Retinal pigment epithelial cell (primary cell): ENCODE data around the gene ARF3.

ENCODE experiments used
- DNase-seq: peaks from one replicate; pipeline ENCODE4 v3.0.0-alpha.2; 2010; ENCODE audit warnings: low read depth
- H3K4me3 ChIP-seq: 2 replicates; pipeline ENCODE4 v1.5.1; 2011; ENCODE audit warnings: mild to moderate bottlenecking, low read length, control low read depth, moderate library complexity
- TF ChIP-seq, protein P1 (sequence below): conservative IDR thresholded peaks from 2 replicates; pipeline ENCODE4 v1.5.1; 2011; ENCODE audit warnings: low read depth, low read length, control low read depth, inconsistent platforms

Gene ARF3

DNA sequence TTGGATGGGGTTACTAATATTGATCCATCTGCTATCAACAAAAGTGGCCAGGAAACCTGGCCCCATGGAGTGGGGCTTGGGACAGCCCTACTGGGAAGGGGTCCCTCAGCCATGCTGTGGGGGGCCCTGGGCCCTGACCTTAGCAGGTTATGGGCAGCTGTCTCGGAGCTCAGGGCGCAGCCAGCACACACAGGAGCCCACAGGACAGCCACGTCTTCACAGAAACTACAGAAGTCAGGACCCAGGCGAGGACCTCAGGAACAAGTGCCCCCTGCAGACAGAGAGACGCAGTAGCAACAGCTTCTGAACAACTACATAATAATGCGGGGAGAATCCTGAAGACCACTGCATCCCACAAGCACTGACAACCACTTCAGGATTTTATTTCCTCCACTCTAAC, 20.1 kb downstream of the ARF3 start:
- TF ChIP-seq, protein P1, sequence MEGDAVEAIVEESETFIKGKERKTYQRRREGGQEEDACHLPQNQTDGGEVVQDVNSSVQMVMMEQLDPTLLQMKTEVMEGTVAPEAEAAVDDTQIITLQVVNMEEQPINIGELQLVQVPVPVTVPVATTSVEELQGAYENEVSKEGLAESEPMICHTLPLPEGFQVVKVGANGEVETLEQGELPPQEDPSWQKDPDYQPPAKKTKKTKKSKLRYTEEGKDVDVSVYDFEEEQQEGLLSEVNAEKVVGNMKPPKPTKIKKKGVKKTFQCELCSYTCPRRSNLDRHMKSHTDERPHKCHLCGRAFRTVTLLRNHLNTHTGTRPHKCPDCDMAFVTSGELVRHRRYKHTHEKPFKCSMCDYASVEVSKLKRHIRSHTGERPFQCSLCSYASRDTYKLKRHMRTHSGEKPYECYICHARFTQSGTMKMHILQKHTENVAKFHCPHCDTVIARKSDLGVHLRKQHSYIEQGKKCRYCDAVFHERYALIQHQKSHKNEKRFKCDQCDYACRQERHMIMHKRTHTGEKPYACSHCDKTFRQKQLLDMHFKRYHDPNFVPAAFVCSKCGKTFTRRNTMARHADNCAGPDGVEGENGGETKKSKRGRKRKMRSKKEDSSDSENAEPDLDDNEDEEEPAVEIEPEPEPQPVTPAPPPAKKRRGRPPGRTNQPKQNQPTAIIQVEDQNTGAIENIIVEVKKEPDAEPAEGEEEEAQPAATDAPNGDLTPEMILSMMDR: peak; percentile 20
- DNase-seq: no peak
- H3K4me3 ChIP-seq: no peak overlapping the region

DNA sequence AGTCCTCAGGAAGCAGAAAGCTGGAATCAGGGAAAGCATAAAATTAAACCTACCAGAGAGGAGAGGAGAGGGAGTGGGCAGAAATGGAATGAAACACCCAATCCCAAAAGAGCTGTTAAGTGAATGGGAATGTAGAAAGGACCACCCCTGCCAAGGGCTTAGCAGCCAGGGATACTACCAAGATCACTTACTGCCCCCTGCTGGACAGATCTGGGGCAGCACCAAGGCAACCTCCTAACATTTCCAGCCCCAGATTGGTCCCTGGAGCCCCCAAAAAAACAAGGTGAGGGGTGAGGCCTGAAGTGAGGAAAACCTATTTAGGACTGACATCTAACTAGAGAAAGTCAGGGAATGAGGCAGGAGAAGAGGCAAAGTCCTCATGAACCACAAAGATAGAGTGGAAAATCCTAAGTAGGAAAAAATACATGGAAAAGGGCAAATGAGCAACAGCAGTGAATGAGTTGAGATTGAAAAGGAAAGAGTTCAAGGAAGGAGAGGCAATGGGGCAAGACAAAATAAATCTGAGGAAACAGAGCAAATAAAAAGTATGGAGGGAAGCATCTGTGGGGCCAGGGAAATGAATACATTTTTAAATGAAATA, 20.8 kb downstream of the ARF3 start:
- DNase-seq: no peak
- TF ChIP-seq, protein P1: peak; percentile 95
- no peak overlapping the region for H3K4me3 ChIP-seq

DNA sequence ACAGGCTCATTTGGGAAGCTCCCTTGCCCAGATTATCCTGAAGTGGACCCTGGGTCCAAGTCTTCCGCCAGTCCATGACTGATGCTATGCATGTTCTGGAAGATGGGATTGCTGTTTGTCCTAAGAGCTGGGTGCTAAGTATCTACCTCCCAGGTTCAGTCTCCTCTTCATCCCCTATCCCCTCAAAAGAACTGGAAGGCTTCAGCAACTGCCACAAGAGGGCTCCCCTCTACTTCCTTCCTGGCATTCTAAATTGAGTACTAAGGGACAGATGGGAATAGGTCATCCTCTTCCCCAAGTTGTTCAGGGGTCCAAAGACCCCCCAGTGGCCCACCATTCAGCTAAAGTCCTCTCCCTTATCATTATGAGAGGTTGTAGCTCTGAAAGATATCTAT, 23.0 kb downstream of the ARF3 start:
- TF ChIP-seq, protein P1: peak; percentile 43
- no peak overlapping the region for H3K4me3 ChIP-seq
- DNase-seq: no peak

DNA sequence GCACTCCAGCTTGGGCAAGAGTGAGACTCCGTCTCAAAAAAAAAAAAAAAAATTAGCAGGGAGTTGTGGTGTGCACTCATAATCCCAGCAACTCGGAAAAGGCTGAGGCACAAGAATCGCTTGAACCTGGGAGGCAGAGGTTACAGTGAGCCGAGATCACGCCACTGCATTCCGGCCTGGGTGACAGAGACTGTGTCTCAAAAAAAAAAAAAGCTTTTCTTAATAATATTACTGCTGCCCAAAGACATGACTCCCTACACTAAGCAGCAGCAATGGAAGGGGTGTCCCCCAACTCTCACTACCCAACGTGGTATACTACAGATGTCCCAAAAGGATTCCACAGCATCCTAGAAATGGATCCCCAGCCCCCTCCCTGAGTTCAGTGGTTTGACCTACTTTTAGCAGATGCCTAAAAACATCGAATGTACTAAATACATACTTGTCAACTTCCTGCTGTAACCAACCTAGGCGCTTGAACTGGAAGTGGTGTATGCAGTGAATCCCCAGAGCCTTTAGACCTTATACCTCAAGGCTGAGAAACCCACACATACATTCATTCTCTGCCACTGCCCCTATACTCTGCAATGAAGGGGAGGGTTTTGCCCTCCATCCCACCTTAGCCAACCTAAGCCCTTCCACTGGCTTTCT, 23.5 kb downstream of the ARF3 start:
- no peak for DNase-seq
- H3K4me3 ChIP-seq: no peak overlapping the region
- TF ChIP-seq, protein P1: no peak

DNA sequence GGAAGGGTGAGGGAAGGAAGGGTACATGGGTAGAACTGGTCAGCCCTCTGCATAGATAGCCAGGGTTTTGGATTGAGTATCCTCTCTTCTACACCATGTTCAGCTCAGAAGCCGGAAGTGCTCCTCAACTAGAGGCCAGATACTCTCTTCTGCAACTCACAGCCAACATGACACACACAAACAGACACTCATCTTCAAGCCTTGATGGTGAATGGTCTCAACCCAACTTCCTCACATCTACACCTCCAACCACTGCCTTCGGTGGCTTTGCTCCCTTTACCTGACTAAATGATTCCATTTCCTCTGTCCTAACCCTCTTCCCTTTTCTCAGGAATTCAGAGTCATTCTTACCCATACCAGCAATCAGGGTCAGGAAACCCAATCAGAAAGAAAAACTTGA, 24.4 kb downstream of the ARF3 start:
- no peak for DNase-seq
- H3K4me3 ChIP-seq: no peak overlapping the region
- TF ChIP-seq, protein P1: no peak

DNA sequence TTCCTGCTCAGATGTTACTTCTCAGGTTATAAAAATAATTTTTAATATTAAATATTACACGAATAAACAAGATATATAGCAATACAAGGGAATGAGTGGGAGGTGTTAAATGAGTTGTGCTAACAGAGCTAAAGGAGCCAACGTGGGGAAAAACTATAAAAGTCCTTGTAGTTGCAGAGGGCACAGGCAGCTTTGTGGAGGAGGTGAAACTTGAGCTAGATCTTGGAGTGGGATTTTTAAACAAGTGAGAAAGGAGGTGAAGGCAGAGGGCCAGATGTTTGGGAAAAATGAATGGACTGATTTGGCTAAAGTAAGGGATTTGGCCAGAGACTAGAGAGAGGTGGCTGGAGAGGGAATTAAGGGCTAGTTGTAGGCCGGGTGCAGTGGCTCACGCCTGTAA, 26.8 kb downstream of the ARF3 start:
- no peak overlapping the region for H3K4me3 ChIP-seq
- no peak for DNase-seq
- TF ChIP-seq, protein P1: no peak

DNA sequence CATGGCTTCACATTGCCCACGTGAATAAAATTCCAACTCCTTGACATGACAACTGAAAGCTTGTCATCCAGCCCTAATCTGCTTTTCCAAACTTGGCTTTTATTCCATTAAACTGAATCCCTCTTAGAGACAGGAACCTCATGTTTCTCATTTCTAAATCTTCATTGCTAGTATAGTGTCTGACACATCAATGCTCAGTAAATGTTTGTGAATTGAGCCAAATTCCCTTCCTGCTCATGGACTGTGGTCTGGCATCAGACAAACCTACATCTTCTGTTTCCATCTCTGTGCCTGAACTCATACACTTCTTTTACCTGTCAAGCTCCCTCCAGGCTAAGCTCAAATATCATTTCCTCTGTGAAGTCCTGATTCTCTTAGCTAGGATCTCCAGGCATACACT, 27.7 kb downstream of the ARF3 start:
- TF ChIP-seq, protein P1: no peak
- H3K4me3 ChIP-seq: no peak overlapping the region
- DNase-seq: no peak
